Liver (tissue), 9 donors: ENCODE results near the gene FKBP1B. TPM values are rescaled to one million over a fixed set of nuclear protein-coding genes. Genes with fewer than 3 reads are reported as not detected.

Source experiments
- DNase-seq: peaks from one replicate; pipeline ENCODE4 v3.0.0-alpha.2; 2017; ENCODE audit warnings: low spot score
- H3K27ac ChIP-seq, 2 donors: one replicate each; pipeline ENCODE4 v1.7.0; 2013; ENCODE audit warnings: inconsistent platforms in 2 of 2, low read length in 2 of 2, control low read depth in 1 of 2, low read depth in 1 of 2, mild to moderate bottlenecking in 1 of 2
- H3K27me3 ChIP-seq, 4 donors: one replicate each; pipeline versions ENCODE4 v1.6.1 to v1.7.0; 2013; ENCODE audit warnings: low read length in 3 of 4, inconsistent platforms in 1 of 4, mild to moderate bottlenecking in 1 of 4, moderate library complexity in 1 of 4; ENCODE audit not compliant: control insufficient read depth in 4 of 4, insufficient read depth in 4 of 4
- H3K36me3 ChIP-seq, 4 donors: one replicate each; pipeline versions ENCODE4 v1.6.1 to v1.7.0; 2013; ENCODE audit warnings: low read length in 3 of 4, mild to moderate bottlenecking in 3 of 4, low read depth in 1 of 4, moderate library complexity in 1 of 4; ENCODE audit not compliant: control insufficient read depth in 4 of 4, insufficient read depth in 3 of 4
- H3K4me1 ChIP-seq, 4 donors: one replicate each; pipeline versions ENCODE4 v1.6.1 to v1.7.0; 2013; ENCODE audit warnings: low read length in 3 of 4, mild to moderate bottlenecking in 3 of 4, moderate library complexity in 1 of 4; ENCODE audit not compliant: control insufficient read depth in 4 of 4, insufficient read depth in 4 of 4
- H3K4me3 ChIP-seq, 3 donors: one replicate each; pipeline versions ENCODE4 v1.6.1 to v1.7.0; 2013; ENCODE audit warnings: low read length in 3 of 3, control low read depth in 1 of 3, low read depth in 1 of 3, mild to moderate bottlenecking in 1 of 3
- H3K9ac ChIP-seq, 2 donors: one replicate each; pipeline ENCODE4 v1.7.0; 2013; ENCODE audit warnings: low read length in 2 of 2, mild to moderate bottlenecking in 2 of 2, moderate library complexity in 2 of 2, control low read depth in 1 of 2, low read depth in 1 of 2
- H3K9me3 ChIP-seq, 4 donors: one replicate each; pipeline versions ENCODE4 v1.6.1 to v1.7.0; 2013; ENCODE audit warnings: low read length in 3 of 4; ENCODE audit not compliant: control insufficient read depth in 4 of 4
- ATF3 ChIP-seq: IDR thresholded peaks from 2 replicates; pipeline ENCODE4 v1.6.1; 2016; ENCODE audit warnings: antibody characterized with exemption
- CTCF ChIP-seq: fragments of 150-350 bp; IDR thresholded peaks from 2 replicates; pipeline ENCODE4 v1.5.1; 2017; ENCODE audit warnings: improper control_type of control experiment, low read depth, low read length; ENCODE audit not compliant: missing input control
- EGR1 ChIP-seq, 2 donors: IDR thresholded peaks; 2 replicates each; pipeline ENCODE4 v1.6.1; 2016 to 2018; ENCODE audit warnings: antibody characterized with exemption in 2 of 2, low read depth in 2 of 2
- FOXA1 ChIP-seq: IDR thresholded peaks from 2 replicates; pipeline ENCODE4 v1.6.1; 2016; ENCODE audit warnings: antibody characterized with exemption
- FOXA2 ChIP-seq: IDR thresholded peaks from 2 replicates; pipeline ENCODE4 v1.6.1; 2016; ENCODE audit warnings: antibody characterized with exemption
- GABPA ChIP-seq, 2 donors: IDR thresholded peaks in 1 of 2; conservative IDR thresholded peaks in 1 of 2; 2 replicates each; pipeline ENCODE4 v1.6.1; 2016; ENCODE audit warnings: antibody characterized with exemption in 2 of 2, mild to moderate bottlenecking in 1 of 2, moderate library complexity in 1 of 2
- HNF4A ChIP-seq, 2 donors: conservative IDR thresholded peaks; 2 replicates each; pipeline ENCODE4 v1.6.1; 2016; ENCODE audit warnings: antibody characterized with exemption in 2 of 2, mild to moderate bottlenecking in 2 of 2
- HNF4G ChIP-seq: IDR thresholded peaks from 2 replicates; pipeline ENCODE4 v1.6.1; 2016; ENCODE audit warnings: antibody characterized with exemption
- JUND ChIP-seq, 2 donors: IDR thresholded peaks; 2 replicates each; pipeline ENCODE4 v1.6.1; 2016; ENCODE audit warnings: antibody characterized with exemption in 2 of 2
- MAX ChIP-seq: IDR thresholded peaks from 2 replicates; pipeline ENCODE4 v1.6.1; 2016; ENCODE audit warnings: antibody characterized with exemption
- NR2F2 ChIP-seq: IDR thresholded peaks from 2 replicates; pipeline ENCODE4 v1.6.1; 2016; ENCODE audit warnings: antibody characterized with exemption
- RAD21 ChIP-seq, 2 donors: IDR thresholded peaks; 2 replicates each; pipeline ENCODE4 v1.6.1; 2016; ENCODE audit warnings: antibody characterized with exemption in 2 of 2, mild to moderate bottlenecking in 2 of 2
- REST ChIP-seq: IDR thresholded peaks from 2 replicates; pipeline ENCODE4 v1.6.1; 2016; ENCODE audit warnings: antibody characterized with exemption, mild to moderate bottlenecking
- RXRA ChIP-seq, 2 donors: IDR thresholded peaks; 2 replicates each; pipeline ENCODE4 v1.6.1; 2017 to 2018; ENCODE audit warnings: antibody characterized with exemption in 2 of 2, mild to moderate bottlenecking in 1 of 2
- SP1 ChIP-seq: IDR thresholded peaks from 2 replicates; pipeline ENCODE4 v1.6.1; 2018; ENCODE audit warnings: antibody characterized with exemption, mild to moderate bottlenecking
- TAF1 ChIP-seq: conservative IDR thresholded peaks from 2 replicates; pipeline ENCODE4 v1.6.1; 2016; ENCODE audit warnings: antibody characterized with exemption, mild to moderate bottlenecking
- YY1 ChIP-seq: IDR thresholded peaks from 2 replicates; pipeline ENCODE4 v1.6.1; 2016; ENCODE audit warnings: antibody characterized with exemption, mild to moderate bottlenecking
- ZBTB33 ChIP-seq: IDR thresholded peaks from 2 replicates; pipeline ENCODE4 v1.6.1; 2016; ENCODE audit warnings: antibody characterized with exemption
- WGBS: extraction: QIAGEN DNeasy Blood & Tissue Kit; methylation state at CpG from one replicate; pipeline ENCODE4 v1.1.7; 2013; 5-methylcytosine and 5-hydroxymethylcytosine counted together
- polyA plus RNA-seq, 2 donors: library from polyadenylated mRNA; stranded (reverse) in 1 of 2; unstranded in 1 of 2; fragments of 200-250 nt in 1 of 2; fragments of >200 nt in 1 of 2; fragmentation: Nextera tagmentation in 1 of 2; extraction: Ambion mirVana in 1 of 2; gene quantifications; one replicate each; pipeline versions ENCODE4 v1.2.1 to v1.2.3, GENCODE V29; 2013 to 2015
- total RNA-seq, 2 donors: library from RNA; depleted of rRNA; stranded (reverse); fragments of >200 nt; gene quantifications; one replicate each; pipeline ENCODE4 v1.2.3, GENCODE V29; 2014
- donor health status: healthy.
- donor health status: healthy.
- donor health status: healthy.
- donor health status: healthy.
- donor health status: healthy.

Gene FKBP1B
- total and polyA plus RNA-seq, 4 donors = 3.6 to 23.6 (median 11.5) TPM

- Histone ChIP-seq H3K4me3 (peak overlapping the region; percentile 49 to 76 (median 58)), H3K27ac (peak overlapping the region; percentile 84 to 87), H3K36me3 (no peaks in the 10 kb centered on the region), H3K27me3 (no peaks in the 10 kb centered on the region), H3K9ac (peak overlapping the region; percentile 10 to 80), H3K9me3 (no peaks in the 10 kb centered on the region), H3K4me1 (peaks cover 0 to 21% (median 15%) of the 10 kb centered on the region in 4 donors)
- no peak for DNase-seq
- 26% methylated on average over 11 of the region's 11 CpGs for WGBS
- TF ChIP-seq HNF4G (no peak), FOXA1 (no peak), GABPA (IDR thresholded peaks at IDR 0.05 in 1 of 2, conservative IDR thresholded peaks at IDR 0.05 in 1 of 2) (no peak), TAF1 (no peak), JUND (IDR thresholded peaks at IDR 0.05) (no peak), MAX (no peak), EGR1 (IDR thresholded peaks at IDR 0.05; ENCODE audit: low read depth in 2 of 2) (no peak), NR2F2 (no peak), FOXA2 (no peak), RXRA (IDR thresholded peaks at IDR 0.05) (no peak), YY1 (no peak), REST (no peak), HNF4A (conservative IDR thresholded peaks at IDR 0.05) (no peak), ATF3 (no peak), RAD21 (IDR thresholded peaks at IDR 0.05) (no peak), CTCF (no peak), SP1 (no peak), ZBTB33 (no peak)
Measured at GRCh38 chr2:24085200-24085489, 35.6 kb downstream of the FKBP1B start.

- Histone ChIP-seq H3K27ac (no peak overlapping the region), H3K27me3 (no peaks in the 10 kb centered on the region), H3K4me1 (peaks cover 0 to 21% (median 15%) of the 10 kb centered on the region in 4 donors), H3K9ac (no peak overlapping the region), H3K36me3 (no peaks in the 10 kb centered on the region), H3K4me3 (no peak overlapping the region), H3K9me3 (no peaks in the 10 kb centered on the region)
- 92% methylated on average over 1 of the region's 1 CpG for WGBS
- no peak for DNase-seq
- no peak for TF ChIP-seq HNF4A (conservative IDR thresholded peaks at IDR 0.05)
- TF ChIP-seq FOXA2 = no peak
- TF ChIP-seq ZBTB33 = no peak
- no peak for TF ChIP-seq CTCF
- no peak for TF ChIP-seq TAF1
- TF ChIP-seq RXRA (IDR thresholded peaks at IDR 0.05) = no peak
Measured at GRCh38 chr2:24086241-24086640, 36.7 kb downstream of the FKBP1B start.
